ENCODE data around the gene CACHD1.

DNA sequence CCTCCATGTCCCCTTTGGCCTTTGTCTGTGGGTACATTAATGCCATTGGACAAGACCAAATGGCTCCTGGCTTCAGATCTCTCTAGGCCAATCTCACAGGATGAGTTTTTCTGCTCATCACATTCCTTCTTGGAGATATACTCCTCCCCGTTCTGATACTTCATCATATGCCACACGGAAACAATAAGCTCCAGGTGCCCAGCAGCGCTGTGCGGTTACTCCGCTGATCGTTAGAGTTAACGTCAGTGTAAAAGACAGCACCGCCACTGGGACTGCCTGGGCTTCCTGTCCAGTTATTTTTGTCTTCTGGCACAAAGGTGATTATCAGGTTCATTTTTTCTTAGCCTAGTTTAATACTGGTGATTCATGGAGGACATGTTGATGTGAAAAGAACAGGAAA is 22.5 kb downstream of the CACHD1 start:
- TF ChIP-seq, protein P1, sequence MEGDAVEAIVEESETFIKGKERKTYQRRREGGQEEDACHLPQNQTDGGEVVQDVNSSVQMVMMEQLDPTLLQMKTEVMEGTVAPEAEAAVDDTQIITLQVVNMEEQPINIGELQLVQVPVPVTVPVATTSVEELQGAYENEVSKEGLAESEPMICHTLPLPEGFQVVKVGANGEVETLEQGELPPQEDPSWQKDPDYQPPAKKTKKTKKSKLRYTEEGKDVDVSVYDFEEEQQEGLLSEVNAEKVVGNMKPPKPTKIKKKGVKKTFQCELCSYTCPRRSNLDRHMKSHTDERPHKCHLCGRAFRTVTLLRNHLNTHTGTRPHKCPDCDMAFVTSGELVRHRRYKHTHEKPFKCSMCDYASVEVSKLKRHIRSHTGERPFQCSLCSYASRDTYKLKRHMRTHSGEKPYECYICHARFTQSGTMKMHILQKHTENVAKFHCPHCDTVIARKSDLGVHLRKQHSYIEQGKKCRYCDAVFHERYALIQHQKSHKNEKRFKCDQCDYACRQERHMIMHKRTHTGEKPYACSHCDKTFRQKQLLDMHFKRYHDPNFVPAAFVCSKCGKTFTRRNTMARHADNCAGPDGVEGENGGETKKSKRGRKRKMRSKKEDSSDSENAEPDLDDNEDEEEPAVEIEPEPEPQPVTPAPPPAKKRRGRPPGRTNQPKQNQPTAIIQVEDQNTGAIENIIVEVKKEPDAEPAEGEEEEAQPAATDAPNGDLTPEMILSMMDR (IDR thresholded peaks at IDR 0.05) = no peak
- no peak for TF ChIP-seq EP300 (IDR thresholded peaks at IDR 0.05; ENCODE audit: low read depth)
